NCI-H526 treated with DMSO at 0.1 percent for 48 hours (cell line): Measurements from ENCODE around the gene IPO5.
A peak's percentile ranks its signal among the peaks of the same experiment; 100 is the strongest.
"Not testable (repeated sequence)": the region's sequence is repeated elsewhere in the genome, so short reads cannot be mapped to it uniquely, and the experiment has no call there.

Experiments used
- DNase-seq: peaks from one replicate; lab custom pipeline; 2025; lab: John Stamatoyannopoulos, UW

The IPO5 gene

DNA sequence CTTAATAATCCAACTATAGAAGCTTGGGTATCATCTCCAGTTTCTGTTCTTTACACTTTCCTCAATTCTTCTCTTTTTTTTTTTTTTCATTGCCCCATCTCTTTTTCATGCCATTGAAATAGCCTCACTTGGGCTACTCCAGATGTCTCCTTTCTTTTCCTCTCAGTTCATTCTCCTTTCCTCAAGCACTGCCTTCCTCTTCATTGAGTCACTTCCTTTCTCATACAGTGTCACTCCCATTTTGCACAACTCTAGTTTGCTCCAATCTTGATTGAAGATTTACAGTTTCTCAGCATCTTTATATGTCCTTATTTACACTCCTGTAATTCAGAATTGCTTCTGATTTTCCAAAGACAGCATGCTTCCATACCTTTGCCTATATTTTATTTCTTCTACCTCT is 61.3 kb downstream of the IPO5 start:
- DNase-seq: no peak

DNA sequence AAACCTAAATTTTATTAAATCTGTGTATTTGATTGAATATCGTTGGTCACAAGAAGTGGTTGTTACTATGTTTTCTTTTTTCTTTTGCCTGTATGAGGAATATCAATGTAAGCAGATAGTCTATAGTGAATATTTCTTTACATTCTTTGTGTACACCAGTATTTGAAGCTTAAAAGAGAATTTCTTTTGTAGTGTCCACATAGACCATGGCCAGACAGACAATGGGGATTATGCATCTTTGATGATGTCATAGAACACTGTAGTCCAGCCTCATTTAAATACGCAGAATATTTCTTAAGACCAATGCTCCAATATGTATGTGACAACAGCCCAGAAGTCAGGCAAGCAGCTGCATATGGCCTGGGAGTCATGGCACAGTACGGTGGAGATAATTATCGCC is 64.8 kb downstream of the IPO5 start:
- DNase-seq: no peak

DNA sequence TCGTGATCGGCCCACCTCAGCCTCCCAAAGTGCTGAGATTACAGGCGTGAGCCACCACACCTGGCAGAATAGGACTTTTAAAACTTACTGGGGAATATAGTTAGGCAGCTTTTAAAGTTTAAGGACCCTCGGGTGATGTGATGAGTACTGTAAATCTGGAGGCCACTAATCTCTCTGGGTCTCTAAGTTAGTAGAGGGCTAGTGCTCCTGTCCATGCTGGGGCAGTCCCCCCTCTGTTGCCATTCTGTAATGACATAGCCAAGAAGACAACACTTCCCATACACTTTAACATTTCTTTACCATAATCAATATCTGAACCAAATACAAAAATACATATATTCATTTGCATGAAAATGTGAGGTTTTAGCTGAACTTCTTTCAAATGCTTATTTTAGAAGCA is 65.7 kb downstream of the IPO5 start:
- no peak for DNase-seq

DNA sequence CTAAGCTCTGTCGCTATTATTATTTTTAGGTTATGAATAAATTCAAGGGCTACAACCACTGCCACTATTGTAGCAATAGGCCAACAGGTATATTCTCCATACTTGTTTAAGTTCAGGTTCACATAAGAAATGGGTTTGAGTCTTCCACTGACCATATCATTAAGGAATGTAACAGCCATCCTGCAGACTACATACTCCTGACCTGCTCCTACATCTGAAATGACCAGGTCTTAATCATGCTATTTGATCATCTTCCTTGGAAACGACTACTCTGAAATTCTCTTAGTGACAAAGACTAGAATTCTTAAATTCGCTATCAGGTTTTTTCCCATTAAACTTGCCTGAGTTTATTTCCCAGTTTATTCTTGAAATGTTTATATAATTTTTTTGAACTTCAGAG is 66.8 kb downstream of the IPO5 start:
- no peak for DNase-seq

DNA sequence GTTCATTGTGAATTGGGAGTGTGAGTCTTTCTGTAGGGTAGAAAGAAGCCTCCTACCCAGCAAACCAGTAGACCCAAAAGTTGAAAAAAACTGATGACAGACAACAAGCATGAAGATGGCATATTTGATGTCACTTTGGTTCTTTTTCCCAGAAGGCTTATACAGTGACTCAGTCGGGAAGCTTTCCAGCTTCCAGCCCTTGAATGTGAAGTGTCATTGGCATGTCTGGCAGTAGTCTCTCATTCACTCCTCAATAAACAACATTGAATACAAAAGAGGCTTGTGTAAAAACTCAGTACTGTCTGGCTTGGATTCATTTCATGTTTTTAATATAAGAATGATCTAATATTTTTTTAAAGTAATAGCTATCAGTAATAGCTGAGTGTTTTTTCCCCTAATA is 68.7 kb downstream of the IPO5 start:
- no peak for DNase-seq

DNA sequence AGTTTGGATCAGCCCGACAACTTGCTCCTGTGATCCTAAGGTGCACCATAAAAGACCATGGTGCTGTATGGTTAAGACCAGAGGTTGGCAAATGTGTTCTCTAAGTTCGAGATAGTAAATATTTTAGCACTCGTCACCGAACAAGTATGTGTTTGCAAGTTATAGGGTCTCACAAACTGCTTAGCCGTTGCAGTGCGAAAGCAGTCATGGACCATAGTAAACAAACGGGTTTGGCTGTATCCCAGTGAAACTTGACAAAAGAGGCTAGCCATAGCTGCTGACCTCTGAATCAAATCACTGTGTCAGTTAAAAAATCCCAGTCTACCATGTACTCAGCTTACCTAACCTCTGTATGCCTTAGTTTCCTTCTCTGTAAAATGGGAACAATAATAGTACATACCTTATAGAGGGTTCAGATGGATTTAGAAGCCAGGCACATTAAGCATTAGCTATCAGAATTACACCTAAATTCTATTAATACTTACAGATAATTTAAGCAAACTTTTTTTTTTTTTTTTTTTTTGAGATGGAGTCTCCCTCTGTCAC is 72.1 kb downstream of the IPO5 start:
- DNase-seq: no peak

DNA sequence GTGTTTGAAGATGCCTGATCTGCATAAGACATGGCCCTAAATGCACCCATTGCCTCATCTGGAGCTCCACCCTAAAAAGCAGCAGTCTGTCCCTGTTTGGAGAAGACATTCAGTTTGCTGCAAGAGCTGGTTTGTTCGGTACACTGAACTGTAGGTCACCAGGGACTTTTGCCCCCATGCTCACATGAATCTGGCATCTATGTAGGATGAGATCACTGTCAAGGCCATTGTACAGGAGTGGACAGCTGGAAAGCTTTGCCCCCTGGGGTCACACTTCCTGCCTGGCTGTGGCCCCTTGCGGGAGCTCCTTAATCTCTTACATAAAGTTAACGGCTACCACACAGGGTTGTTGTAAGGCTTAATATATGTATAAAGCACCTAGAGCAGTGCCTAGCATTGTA is 73.0 kb downstream of the IPO5 start:
- no peak for DNase-seq

DNA sequence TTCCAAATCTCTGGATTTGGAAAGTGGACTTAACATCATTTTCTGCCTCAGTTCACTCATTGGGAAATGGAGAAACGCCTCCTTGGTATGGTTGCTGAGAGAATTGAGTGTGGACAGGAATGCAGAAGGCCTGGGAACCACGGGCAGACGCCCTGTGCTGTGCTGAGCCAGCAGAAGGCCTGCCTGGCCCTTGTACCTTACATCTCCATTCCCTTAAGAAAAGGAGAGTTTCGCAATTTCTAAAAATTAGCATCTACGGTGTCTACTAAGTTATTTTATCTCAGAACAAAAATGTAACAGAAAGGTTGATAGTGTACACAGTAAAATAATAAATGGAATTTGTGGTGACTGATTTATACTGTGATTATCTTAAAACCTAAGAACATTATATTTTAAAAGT is 78.7 kb downstream of the IPO5 start:
- DNase-seq: no peak

DNA sequence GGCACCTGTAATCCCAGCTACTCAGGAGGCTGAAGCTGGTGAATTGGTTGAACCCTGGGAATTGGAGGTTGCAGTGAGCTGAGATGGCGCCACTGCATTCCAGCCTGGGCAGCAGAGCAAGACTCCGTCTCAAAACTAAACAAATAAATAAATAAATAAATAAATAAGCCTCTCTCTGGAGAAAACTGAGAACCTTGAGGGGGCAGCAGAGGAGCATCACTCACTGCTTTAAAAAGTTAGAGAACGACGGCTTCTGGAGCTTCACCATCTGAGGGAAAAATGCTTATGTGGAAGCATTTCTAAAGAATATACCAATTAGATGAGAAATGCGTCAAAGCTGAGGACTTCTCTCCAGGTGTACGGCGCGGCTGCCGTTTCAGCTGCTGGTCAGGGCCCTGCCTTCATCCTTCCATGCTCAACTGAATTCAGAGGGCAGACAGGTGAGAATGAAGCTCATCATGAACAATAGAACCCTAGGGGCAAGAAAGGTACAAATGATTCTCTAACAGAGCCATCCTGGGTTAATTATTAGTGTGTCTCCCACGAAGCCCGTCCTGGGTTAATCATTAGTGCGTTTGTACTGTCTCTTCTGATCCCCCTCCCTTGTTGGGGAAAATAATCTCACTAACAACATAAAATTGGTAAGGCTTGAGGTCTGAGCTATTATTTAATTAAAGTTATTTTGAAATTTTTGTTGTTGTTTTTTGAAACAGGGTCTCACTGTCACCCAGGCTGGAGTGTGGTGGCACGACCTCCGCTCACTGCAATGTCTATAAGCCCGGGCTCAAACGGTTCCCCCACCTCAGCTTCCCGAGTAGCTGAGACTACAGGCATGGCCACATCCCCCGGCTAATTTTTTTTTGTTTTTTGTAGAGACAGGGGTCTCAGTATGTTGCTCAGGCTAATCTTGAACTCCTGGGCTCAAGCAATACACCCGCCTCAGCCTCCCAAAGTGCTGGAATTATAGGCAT is 80.1 kb downstream of the IPO5 start:
- DNase-seq: peak; percentile 82

DNA sequence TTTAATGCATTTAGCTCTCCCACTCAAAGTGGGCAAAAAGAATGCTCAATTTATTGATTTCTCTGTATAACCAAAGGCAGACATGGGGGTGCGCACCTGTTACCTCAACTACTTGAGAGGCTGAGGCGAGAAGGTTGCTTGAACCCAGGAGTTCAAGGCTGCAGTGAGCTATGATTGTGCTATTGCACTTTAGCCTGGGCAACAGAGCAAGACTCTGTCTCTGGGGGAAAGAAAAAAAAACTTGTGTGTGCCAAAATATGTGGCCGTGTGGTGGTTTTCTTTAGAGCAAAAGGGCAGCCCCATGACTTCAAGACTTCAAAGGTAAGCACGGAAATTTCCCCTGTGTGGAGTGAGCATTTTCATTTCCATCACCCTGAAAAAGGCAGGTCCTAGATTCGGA is 81.9 kb downstream of the IPO5 start:
- DNase-seq: no peak

DNA sequence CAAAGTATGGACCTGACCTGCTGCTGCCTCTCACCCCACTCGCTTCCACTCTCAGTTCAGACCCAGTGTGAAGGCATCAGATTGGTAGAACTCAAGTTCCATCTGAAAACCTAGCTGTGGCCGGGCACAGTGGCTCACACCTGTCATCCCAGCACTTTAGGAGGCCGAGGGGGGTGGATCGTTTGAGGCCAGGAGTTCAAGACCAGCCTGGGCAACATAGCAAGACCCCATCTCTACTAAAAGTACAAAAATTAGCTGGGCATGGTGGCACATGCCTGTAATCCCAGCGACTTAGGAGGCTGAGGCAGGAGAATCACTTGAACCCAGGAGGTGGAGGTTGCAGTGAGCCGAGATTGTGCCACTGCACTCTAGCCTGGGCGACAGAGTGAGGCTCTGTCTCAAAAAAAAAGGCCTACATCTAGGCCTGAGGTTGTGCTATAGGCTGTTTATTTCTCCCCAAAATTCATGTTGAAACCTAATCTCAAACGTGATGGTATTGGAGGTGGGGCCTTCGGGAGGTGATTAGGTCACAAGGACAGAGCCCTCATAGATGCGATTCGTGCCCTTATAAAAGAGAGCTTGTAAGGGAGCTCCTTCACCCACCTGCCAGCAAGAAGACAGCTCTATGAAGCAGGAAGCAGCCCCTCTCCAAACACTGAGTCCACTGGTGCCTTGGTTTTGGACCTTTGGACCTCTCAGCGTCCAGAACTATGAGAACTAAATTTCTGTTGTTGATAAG is 83.3 kb downstream of the IPO5 start:
- DNase-seq: not testable (repeated sequence)

DNA sequence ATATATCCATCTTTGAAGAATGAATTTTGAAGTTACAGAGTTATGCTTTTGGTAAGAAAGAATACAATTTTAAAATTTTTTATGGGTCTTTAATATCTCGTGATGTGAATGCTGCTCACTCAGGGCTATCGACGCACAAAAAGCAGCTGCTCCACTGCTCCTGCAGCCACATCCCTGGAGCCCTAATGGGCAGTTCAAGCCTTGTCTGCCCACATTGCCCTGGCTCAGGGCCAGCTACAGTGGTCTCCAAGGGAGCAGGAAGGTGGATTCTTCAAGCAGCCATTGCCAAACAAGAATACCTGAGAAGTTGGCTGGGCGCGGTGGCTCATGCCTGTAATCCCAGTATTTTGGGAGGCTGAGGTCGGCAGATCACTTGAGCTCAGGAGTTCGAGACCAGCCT is 85.8 kb downstream of the IPO5 start:
- no peak for DNase-seq

DNA sequence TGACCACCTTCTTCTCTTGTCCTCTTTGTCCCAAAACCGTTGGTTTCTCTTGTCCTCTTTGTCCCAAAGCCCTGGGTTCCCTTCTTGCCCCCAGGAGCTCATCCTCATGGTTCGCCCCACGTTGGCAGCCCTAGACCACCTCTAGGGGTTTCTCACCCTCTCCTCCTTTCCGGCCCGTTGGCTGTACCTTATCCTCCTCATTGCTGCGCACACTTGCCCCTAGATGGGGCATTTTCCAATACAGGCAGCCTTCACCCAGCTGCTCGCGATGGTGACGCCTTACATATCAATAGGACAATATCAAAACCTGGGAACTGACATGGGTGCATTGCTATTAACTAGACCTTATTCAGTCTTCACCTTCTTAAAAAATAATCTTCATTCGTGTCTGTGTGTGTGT is 86.5 kb downstream of the IPO5 start:
- no peak for DNase-seq

DNA sequence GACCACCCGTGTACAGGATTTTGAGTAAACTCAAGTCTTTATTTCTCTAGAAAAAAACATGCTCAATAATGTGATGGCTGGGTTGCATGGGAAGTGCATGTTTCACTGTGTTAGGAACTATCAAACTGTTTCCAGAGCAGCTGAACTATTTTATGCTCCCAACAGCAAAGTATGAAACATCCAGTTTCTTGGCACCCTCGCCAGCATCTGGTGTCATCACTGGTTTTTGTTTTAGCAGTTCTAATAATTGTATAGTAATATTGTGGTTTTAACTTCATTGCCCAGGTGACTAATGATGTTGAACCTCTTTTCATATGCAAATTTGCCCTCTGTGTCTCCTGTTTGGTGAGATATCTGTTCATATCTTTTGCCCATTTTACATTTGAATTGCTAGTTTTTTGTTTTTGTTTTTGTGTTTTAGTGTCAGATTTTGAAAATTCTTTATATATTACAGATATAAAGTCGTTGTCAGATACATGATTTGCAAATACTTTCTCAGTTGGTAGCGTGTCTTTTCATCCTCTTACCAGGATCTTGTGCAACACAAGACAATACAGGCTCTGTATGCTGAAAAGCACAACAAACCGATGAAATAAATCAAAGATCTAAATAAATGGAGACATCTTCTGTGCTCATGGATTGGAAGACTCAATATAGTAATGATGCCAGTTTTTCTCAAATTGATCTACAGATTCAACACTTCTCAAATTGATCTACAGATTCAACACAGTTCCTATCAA is 87.8 kb downstream of the IPO5 start:
- DNase-seq: peak; percentile 38

DNA sequence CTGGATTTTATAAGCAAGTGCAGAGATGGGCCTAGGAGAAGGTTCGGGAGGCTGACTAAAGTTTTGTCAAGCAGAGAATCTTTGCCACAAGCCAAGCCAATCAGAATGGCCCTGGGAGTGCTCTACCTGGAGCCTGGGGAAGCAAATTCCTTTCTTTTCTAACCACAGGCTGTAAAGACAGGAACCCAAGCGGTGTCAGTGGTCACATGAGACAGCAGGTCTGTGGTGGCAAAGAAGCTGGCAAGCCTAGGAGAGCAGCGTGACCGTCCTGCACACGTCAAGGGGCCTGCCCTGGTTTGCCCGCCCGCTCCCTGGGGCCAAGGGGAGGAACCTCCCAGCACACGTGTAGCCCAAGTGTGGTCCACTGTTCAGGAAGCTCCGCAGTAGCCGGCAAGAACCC is 90.8 kb downstream of the IPO5 start:
- DNase-seq: no peak

DNA sequence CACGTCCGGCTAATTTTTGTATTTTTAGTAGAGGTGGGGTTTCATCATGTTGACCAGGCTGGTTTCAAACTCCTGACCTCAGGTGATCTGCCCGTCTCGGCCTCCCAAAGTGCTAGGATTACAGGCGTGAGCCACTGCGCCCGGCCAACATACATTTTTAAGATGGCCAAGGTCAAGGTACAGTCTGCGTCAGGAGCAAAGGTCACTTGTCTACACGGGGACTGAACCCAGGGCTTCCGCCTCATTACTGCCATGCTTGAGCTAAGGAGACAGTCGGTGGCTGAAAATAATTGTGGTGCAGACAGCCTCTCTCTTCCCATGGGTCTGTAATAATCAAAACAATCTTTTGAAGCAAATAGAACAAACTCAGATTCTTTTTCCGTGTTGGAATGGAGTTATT is 94.3 kb downstream of the IPO5 start:
- DNase-seq: not testable (repeated sequence)

DNA sequence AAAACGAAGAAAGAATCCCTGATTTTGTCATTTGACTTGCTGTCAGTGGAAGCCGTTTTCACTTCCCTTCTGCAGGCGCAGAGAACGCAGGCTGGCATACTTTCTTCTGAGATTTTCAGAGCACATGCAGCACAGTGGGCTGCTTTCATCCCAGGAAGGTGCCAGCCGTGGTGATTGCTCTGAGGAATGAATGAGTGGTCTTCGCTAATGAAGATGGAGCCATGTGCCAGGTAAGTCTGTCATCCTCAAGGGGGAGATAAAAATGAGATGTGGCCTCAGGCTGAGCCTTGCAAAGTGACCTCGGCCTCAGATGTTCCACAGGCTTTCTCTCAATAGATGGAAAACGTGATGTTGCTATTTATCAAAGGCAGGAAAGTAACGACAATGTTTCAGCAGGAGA is 94.8 kb downstream of the IPO5 start:
- DNase-seq: no peak

DNA sequence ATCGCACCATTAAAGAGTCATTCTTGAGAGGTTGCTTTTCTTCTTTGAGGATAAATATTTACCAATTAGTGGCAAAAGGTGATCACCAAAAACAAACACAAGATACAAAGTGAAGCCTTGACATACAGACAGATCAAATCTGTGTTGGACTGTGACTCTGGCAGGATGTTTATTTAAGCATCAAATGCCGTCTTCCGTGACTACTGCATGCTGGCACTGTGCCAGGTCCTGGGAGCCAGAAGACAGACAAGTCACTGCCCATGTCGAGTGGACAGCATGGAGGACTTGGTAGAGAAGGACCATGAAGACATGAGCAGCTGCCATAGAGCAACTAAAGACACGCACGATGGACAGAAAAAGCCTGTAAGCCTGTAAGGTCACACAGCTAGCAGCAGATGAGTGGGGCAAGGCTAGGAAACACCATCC is 96.6 kb downstream of the IPO5 start:
- no peak for DNase-seq

DNA sequence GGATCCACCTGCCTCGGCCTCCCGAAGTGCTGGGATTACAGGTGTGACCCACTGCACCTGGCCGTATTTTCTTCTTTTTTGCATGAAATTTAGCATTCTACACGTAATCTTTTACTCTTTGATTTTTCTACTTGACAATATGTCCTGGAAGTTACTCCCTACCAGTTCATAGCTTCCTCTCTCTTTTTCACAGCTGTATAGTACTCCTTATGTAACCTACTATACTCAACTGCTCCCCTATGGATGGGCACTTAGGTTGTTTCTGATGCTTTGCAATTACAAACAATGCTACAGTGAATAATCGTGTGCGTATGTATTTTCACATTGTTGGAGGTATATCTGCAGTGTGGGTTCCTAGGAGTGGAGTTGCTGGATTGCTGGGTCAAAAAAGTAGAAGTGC is 98.9 kb downstream of the IPO5 start:
- DNase-seq: no peak

DNA sequence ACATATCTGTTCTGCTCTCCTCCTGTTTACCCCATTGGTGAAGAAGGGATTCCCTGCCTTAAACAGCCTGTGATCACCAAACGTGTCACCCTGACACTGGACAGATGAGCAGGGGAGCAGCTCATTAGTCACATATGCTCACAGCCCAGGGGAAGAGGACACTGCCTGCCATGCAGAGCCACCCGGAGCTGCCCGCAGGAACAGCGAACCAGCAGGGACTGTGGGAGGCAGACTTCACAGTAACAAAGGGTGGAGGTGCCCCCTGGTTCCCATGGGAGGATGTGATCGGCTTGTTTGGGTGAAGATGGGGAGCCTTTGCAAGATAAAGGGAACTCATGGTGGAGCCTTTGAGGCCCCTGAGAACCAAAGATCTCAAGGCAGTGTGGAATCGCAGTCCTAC is 100.8 kb downstream of the IPO5 start:
- DNase-seq: no peak

DNA sequence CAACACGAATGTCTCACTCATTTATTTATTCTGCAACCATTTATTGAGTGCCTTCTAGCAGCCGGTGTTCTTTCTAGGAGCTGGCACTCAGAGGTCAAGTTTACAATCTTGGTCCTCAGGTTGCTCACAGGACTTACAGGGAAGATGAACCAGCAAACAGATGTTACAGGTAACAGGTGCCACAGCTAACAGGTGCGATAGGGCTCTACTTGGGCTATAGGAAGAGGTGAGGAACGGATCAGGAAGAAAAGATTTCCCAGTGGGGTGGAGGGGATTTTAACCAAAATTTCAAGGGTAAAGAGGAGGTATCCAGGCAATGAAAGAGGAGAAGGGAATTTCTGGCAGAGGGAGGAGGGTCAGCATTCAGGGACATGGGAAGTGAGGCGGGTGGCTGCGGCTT is 102.1 kb downstream of the IPO5 start:
- DNase-seq: no peak

DNA sequence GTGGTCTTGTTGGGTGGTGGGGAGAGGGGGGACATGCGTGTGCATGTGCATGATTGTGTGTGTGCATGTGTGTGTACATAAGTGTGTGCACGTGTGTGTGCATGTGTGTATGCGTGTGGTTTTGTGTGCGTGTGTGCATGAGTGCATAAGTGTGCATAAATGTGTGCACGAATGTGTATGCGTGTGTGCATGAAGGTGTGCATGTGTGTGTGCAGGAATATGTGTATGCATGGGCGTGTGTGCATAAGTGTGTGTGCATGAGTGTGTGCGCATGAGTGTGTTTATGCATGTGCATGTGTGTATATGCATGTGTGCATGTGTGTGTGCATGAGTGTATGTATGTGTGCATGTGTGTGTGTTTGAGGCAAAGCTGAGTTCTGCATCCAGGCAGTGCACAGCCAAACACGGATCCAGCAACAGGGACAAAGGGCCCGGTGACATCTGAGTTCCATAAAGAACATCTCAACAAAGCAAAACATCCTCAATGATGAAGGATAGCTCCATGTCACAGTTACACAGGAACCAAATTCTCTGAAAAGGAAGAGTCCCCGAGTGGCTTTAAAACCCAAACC is 103.5 kb downstream of the IPO5 start:
- DNase-seq: no peak
